ENCODE data around the gene MGME1. TPM values are rescaled to one million over a fixed set of nuclear protein-coding genes. Genes with fewer than 3 reads are reported as not detected.

The MGME1 gene
- total RNA-seq, 1 donor from 2014 or later, result 20.3 TPM

- Mint-ChIP-seq H3K4me3 (ENCODE audit: low read depth) (no peak overlapping the region), H3K9me3 (ENCODE audit: low read depth) (peaks cover 4% of the 10 kb centered on the region), H3K27me3 (no peaks in the 10 kb centered on the region), H3K27ac (no peak overlapping the region), H3K4me1 (ENCODE audit: low read depth) (peaks cover 27% of the 10 kb centered on the region), H3K36me3 (ENCODE audit: insufficient read depth) (no peaks in the 10 kb centered on the region)
- DNase-seq (ENCODE audit: low spot score, unreplicated experiment), result no peak
- TF ChIP-seq, protein P1, sequence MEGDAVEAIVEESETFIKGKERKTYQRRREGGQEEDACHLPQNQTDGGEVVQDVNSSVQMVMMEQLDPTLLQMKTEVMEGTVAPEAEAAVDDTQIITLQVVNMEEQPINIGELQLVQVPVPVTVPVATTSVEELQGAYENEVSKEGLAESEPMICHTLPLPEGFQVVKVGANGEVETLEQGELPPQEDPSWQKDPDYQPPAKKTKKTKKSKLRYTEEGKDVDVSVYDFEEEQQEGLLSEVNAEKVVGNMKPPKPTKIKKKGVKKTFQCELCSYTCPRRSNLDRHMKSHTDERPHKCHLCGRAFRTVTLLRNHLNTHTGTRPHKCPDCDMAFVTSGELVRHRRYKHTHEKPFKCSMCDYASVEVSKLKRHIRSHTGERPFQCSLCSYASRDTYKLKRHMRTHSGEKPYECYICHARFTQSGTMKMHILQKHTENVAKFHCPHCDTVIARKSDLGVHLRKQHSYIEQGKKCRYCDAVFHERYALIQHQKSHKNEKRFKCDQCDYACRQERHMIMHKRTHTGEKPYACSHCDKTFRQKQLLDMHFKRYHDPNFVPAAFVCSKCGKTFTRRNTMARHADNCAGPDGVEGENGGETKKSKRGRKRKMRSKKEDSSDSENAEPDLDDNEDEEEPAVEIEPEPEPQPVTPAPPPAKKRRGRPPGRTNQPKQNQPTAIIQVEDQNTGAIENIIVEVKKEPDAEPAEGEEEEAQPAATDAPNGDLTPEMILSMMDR (IDR thresholded peaks at IDR 0.05; ENCODE audit: unreplicated experiment), result no peak
Measured at GRCh38 chr20:17933121-17933520, 35.7 kb upstream of the MGME1 start.

DNA sequence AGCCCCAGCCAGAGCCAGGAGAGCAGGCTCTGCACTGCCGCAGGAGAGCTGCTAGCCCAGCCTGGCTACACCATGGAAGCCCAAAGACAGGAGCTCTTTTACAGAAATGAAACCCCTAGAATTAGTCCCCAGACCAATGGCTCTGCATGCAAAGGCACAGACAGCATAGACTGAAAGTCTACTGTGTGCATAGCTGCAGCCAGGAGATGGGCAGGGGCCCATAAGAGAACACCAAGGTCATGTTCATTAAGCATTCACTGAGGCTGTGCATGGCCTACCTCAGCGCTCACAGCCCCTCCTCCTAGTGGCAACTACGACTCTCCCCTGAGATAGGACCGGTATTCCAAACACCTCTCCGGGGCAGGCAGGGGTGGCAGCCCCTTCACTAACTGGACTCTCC, 35.1 kb upstream of the MGME1 start:
- no peaks in the 10 kb centered on the region for H3K36me3 Mint-ChIP-seq (ENCODE audit: insufficient read depth)
- peaks cover 22% of the 10 kb centered on the region for H3K4me1 Mint-ChIP-seq (ENCODE audit: low read depth)
- H3K27ac Mint-ChIP-seq, result no peak overlapping the region
- no peak for DNase-seq (ENCODE audit: low spot score, unreplicated experiment)
- H3K27me3 Mint-ChIP-seq, result no peaks in the 10 kb centered on the region
- H3K4me3 Mint-ChIP-seq (ENCODE audit: low read depth), result no peak overlapping the region
- H3K9me3 Mint-ChIP-seq (ENCODE audit: low read depth), result peaks cover 4% of the 10 kb centered on the region
- TF ChIP-seq, protein P1 (IDR thresholded peaks at IDR 0.05; ENCODE audit: unreplicated experiment), result no peak

- H3K27me3 Mint-ChIP-seq, result no peaks in the 10 kb centered on the region
- TF ChIP-seq, protein P1 (IDR thresholded peaks at IDR 0.05; ENCODE audit: unreplicated experiment), result no peak
- H3K27ac Mint-ChIP-seq, result peak overlapping the region; percentile 77
- peaks cover 21% of the 10 kb centered on the region for H3K4me1 Mint-ChIP-seq (ENCODE audit: low read depth)
- H3K4me3 Mint-ChIP-seq (ENCODE audit: low read depth), result no peak overlapping the region
- no peaks in the 10 kb centered on the region for H3K36me3 Mint-ChIP-seq (ENCODE audit: insufficient read depth)
- DNase-seq (ENCODE audit: low spot score, unreplicated experiment), result no peak
- peaks cover 4% of the 10 kb centered on the region for H3K9me3 Mint-ChIP-seq (ENCODE audit: low read depth)
Measured at GRCh38 chr20:17934141-17934862, 34.5 kb upstream of the MGME1 start.

GRCh38 chr20:17935186-17935585, 33.6 kb upstream of the MGME1 start:
- Mint-ChIP-seq H3K36me3 (ENCODE audit: insufficient read depth) (no peaks in the 10 kb centered on the region), H3K4me1 (ENCODE audit: low read depth) (peaks cover 23% of the 10 kb centered on the region), H3K4me3 (ENCODE audit: low read depth) (no peak overlapping the region), H3K27ac (no peak overlapping the region), H3K27me3 (no peaks in the 10 kb centered on the region), H3K9me3 (ENCODE audit: low read depth) (peaks cover 4% of the 10 kb centered on the region)
- TF ChIP-seq, protein P1 (IDR thresholded peaks at IDR 0.05; ENCODE audit: unreplicated experiment), result no peak
- DNase-seq (ENCODE audit: low spot score, unreplicated experiment), result no peak

- DNase-seq (ENCODE audit: low spot score, unreplicated experiment), result no peak
- peaks cover 23% of the 10 kb centered on the region for H3K4me1 Mint-ChIP-seq (ENCODE audit: low read depth)
- peaks cover 4% of the 10 kb centered on the region for H3K9me3 Mint-ChIP-seq (ENCODE audit: low read depth)
- no peaks in the 10 kb centered on the region for H3K27me3 Mint-ChIP-seq
- TF ChIP-seq, protein P1 (IDR thresholded peaks at IDR 0.05; ENCODE audit: unreplicated experiment), result no peak
- no peak overlapping the region for H3K4me3 Mint-ChIP-seq (ENCODE audit: low read depth)
- no peaks in the 10 kb centered on the region for H3K36me3 Mint-ChIP-seq (ENCODE audit: insufficient read depth)
- H3K27ac Mint-ChIP-seq, result no peak overlapping the region
Measured at GRCh38 chr20:17935761-17936160, 33.1 kb upstream of the MGME1 start.

Measured in progenitor cell of endocrine pancreas (in vitro differentiated cells).